HG02623 (cell line): ENCODE results near the gene FAM222B.
"Not testable (repeated sequence)": the region's sequence is repeated elsewhere in the genome, so short reads cannot be mapped to it uniquely, and the experiment has no call there.

Experiments used
- ATAC-seq: cut with Tn5 transposase; IDR thresholded peaks from one replicate; pipeline ENCODE4 v1.9.1; 2021; ENCODE audit warnings: moderate library complexity; ENCODE audit not compliant: unreplicated experiment

The FAM222B gene

DNA sequence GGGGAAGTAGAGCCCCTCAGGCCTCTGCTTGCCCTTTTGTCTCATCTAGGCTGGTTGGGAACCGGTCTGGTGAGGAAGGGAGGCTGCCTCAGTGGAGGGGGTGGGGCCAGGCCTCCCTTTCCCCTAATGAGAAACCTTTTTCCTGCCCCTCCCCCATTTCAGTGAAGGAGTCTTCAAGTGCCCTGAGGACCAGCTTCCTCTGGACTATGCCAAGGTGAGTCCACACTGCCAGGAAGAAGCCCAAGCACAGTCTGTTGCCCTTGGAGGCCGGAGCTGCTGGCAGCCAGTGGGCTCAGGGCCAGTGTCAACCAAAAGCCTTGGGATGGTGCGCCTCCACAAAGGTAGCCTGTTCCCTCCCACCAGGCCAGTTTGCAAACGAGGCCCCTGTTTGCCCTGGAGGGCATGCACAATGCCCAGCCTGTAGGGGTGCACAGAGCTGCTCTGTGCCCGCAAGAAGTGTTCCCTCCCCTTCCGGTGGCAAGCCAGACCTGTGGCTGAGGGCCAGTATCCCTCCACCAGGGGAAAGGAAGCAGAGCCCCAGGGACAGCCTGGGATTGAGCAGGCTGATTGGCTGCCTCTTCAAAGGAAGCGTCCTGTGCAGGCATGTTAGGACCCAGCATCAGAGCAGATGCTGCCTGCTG lies 95.4 kb downstream of the FAM222B start:
- no peak for ATAC-seq

DNA sequence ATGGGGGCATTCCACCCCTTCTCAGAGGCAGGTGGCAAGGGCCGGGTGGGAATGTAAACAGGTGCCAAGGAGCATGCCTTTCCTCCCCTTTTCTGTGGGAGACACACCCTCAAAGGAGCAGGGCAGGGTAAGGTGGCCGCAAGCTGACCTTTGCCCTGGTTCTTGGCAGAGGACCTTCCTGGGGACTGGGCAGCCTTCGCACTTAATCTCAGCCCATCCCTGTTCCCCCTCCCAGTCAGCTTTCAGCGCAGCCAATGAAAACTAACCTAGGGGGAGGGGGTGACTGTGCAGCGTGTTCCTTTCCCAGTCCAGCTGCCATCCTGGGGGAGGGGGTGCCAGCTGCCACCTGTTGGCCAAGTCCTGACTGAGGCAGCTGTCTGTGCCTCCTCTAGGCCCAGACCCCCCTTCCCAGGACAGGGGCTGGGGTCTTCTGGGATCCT lies 96.0 kb downstream of the FAM222B start:
- ATAC-seq: no peak

DNA sequence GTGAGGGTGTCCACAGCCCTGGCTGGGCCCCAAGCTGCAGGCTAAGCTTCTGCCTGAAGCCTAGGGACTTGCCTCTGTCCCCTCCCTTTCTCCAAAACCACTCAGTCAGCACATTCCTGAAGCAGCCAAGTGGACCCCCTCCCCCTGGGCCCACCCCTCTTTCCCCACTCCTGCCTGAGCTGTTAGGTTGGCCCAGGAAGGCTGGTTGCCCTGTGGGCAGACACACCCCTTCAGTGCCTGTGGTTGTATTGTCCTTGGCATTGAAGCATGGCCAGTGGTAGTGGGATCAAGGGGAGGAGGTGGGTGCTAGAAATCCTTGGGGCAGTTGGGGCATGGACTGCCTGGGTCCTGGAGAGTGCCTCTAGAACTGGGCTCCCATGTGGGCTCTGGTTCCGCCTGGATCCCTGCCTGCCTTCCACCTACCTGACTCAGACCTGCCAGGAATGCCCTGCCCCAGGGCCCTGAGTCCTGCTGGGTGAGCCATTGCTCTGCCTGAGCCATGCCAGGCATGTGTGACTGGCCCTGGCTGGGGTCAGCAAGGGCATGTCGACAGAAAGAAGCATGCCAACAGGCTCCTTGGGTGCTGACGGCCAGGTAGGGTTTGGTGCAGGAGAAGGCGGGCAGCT lies 96.7 kb downstream of the FAM222B start:
- no peak for ATAC-seq

DNA sequence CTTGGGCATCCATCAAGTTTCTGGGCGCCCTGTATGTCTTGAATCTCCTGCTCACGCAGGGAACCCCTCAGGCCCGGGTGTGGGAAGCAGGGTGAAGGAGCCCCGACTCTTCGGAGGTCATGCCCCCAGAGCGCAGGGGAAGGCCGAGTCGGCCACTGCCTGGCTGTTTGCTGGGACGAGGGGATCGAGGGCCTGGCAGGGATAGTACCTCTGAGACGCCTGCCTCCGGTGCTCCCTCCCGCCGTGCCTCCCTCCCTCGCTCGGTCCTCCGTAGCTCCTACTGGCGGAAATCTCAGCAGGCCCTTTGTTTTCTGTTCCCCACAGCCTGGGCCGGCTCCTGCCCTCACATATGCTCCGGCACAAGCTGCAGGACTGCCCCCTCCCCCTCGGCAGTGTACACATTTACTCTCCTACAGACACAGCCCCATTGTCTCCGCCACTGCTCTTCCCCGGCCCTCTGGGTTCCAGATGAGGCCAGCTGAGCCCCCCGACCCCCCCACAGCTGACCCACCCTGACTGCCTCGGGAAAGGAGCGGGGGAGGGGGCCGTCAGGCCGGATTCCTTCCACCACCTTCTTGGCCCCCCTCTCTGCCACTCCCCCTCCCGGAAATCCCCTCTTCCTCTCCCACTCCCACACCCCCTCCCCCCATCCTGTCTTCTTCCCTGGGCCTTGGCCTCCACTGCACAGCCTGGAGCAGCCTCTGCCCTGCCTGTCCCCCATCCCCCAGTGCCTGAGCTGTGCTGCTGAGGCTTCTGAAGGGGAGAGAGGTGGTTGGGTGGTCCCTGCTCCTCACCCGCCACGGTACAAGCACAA lies 97.4 kb downstream of the FAM222B start:
- no peak for ATAC-seq

DNA sequence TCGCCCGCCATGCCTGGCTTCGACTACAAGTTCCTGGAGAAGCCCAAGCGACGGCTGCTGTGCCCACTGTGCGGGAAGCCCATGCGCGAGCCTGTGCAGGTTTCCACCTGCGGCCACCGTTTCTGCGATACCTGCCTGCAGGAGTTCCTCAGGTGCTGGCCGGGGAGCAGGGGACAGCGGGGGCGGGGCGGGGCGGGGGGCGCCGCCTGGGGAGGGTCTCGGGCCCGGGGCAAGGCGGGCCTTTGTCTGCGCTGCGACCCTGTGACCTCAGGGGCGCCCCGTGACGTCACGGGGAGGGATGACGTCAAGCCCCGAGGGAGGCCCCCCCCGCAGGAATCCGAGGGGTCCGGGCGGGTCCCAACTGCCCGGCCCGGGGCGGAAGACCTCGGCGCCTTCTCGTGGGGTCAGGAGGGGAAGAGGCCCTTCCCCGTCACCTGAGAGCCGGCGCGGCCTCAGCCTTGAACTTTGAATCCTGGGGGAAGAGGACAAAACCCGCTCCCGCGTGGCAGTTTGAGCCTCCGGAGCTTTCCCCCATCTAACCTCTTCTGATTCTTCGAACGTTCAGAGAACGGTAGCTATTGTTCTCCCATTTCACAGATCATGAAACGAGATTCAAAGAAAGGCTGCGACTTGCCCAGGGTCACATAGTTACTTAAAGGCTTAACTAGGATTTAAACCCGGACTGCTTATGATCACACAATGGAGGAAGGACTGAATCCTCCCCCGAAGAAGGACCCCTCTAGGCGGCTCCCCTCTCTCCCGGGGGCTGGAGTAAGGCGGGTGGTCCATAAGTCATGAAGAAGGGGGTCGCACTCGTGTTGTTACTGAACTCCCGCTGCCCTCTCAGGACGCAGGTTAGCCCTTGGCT lies 98.3 kb downstream of the FAM222B start:
- ATAC-seq: peak; percentile 17

DNA sequence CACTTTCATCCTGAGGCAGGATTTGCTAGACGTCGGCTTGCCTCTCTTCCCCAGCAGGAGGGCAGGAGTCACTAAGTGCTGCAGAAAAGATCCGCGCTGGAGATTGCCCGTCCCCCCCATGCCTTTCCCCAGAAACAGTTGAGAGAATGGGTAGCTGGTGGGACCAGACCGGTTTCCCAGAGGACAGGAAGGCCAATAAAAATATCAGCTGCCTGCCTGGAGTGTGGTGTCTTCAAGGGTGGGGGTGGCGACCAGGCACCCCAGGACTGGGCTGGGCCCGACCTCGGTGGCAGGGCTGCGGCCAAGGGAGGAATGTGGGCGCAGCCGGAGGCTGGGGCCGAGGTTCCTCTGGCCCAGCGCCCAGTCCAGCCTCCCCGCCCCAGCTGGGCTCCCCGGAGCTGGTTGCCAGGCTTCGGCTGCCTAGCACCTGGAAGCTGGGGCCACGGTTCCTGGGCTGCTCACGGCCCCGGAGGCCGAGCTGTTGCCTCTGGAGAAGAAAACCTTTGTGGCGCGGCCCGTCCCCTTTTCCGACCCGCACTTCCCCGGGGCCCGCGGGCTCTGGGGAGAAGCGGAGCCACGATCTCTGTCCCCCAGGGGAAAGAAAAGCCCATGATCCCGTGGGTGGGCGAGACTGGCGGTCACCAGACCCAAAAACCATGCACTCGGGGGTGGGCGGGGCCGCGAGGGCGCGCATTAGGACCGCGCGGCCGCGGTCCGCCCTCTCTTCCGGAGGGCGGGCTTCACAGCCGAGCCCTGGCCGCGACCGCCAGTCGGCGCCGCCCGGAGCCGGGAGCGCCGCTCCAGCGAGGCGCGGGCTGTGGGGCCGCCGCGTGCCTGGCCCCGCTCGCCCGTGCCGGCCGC lies 99.1 kb downstream of the FAM222B start, which contains the start of gene TRAF4:
TSS of gene TRAF4 (plus strand) at position 769 of the 861 bp plus-strand sequence. CDS start 102 bp downstream, outside the sequence.
- peak; percentile 59 for ATAC-seq

DNA sequence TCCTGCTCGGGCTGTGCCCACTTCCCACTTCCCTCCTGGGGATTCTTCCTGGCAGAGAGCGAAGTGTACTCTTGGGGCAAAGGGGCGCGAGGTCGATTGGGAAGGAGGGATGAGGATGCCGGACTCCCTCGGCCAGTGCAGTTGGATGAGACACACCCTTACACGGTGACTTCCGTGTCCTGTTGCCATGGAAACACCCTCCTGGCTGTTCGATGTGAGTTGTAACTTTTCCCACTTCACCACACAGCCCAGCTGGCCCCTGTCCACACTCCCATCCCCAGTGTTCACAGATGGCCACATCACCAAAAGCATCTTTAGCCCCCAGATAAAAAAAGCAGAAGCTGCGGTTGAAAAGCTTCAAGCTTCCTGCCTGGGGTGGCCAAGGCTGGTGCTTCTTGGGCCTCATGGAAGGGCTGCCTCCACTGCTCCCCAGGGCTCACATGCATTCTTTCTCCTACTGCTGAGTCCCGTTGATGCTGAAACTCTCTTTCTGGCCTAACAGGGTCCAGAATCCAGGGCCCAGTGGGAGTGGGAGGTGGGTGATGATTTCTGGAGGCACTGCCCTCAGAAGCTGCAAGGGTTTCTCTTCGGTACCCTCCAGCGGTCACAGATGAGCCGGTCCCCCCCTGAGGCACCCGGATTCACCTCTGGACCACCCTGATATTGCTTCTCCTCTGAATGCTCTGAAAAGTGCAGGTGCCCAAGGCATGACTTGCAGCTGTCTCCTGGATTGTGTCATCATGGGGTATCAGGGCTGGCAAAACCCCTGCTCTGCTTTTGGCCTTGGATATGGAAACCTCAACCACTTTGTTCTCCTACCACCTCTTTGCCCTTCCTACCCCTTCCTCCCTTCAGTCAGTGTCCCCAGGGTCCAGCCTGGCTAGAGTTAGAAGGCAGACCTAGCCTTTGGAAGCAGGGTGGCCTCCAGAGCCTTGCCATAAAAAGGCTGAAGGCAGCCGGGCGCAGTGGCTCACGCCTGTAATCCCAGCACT lies 100.9 kb downstream of the FAM222B start:
- no peak for ATAC-seq

DNA sequence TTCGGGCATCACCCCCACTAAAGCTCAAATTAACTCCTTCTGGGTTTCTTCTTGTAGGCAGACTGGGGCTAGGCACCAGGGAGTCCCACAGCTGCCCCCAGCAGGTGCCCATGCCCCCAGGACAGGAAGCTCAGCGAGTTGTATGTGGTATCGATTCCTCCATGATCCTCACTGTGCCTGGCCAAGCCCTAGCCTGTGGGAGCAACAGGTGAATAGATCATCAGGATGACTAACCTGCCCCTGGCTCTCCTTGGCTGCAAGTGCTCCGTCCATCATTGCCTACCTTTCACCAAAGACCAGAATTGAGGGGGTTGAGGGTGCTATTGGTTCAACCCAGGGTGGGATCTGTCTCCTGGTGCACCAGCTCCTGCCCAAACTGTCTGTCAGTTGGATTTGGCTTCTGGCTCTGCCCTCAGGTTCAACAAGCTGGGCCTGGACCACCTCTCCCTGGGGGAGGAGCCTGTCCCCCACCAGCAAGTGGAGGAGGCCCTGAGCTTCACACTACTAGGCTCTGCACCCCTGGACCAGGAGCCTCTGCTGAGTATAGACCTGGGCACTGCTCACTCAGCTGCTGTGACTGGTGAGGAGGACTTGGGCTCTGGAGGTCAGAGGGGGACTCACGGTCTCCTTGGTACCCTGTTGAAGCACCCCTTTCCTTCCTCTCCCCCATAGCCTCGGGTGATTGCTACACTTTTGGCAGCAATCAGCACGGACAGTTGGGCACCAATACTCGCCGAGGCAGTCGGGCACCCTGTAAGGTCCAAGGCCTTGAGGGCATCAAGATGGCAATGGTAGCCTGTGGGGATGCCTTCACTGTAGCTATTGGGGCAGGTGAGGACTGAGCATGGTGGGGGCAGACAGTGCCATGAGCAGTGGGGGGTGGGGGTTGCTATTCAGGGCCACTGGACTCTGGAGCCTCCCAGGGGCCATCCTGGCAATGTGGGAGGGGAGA lies 101.9 kb downstream of the FAM222B start:
- no peak for ATAC-seq

DNA sequence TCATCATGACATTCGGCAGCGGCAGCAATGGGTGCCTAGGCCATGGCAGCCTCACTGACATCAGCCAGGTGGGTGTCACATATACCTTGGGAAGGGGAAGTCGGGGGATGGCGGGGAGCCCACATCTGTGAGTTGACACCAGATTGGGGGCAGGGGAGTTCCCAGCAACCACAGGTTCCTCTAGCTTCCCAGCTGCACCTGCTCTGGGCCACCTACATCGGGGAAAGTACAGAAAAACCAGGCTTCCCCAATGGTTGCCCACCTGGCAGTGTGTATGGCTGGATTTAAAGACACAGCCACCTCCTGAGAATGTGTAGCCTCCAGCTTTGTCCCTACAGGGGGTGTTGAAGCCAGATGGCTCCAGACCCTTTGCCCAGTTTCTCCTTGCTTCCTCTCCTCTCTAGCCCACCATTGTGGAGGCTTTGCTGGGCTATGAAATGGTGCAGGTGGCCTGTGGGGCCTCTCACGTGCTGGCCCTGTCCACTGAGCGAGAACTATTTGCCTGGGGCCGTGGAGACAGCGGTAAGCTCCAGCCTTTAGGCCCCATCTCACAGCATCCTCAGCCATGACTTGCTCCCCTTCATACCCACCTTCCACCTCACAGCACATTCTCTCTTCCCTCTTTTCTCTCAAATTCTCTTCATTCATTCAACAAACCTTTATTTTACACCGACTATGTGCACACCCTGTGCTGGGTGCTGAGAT lies 103.8 kb downstream of the FAM222B start:
- no peak for ATAC-seq

DNA sequence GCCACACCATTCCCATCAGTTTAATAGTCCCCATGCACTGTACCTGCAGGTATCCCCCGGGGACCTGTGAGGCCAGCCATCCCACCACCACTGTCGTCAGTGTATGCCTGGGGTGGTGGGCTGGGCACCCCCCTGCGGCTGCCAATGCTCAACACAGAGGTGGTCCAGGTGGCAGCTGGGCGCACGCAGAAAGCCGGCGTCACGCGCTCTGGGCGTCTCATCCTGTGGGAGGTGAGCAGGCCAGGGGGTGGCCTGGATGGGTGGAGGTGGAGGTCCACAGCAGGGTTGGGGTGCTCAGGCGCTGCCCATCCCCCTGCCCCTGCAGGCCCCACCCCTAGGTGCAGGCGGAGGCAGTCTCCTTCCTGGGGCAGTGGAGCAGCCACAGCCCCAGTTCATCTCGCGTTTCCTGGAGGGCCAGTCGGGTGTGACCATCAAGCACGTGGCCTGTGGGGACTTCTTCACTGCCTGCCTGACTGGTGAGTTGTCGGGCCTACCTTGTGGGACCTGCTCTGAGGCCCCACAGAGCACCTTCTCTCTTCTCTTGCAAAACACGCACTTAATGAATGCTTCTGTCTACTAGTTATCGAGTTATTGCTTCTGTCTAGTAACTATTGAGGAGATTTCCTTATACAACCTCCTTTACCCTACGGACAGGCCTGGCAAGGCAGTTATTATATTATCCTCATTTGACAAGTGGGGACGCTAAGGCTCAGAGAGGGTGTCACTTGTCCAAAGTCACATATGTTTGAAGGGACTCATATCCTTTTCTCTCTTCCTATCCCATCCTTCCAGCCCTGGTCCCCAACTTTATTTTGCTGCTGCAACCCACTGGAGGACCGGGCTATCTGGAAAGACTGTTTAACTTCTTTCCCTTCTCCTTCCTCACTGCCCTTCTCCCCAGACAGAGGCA lies 104.6 kb downstream of the FAM222B start:
- ATAC-seq: peak; percentile 59

DNA sequence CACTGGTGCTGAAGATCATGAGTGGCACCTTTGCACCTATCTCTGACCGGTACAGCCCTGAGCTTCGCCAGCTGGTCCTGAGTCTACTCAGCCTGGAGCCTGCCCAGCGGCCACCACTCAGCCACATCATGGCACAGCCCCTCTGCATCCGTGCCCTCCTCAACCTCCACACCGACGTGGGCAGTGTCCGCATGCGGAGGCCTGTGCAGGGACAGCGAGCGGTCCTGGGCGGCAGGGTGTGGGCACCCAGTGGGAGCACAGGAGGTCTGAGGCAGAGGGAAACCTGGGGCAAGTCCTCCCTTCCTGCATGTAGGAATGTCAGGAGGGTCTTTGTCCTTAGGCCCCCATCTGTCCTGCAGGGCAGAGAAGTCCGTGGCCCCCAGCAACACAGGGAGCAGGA lies 105.3 kb downstream of the FAM222B start:
- no peak for ATAC-seq

DNA sequence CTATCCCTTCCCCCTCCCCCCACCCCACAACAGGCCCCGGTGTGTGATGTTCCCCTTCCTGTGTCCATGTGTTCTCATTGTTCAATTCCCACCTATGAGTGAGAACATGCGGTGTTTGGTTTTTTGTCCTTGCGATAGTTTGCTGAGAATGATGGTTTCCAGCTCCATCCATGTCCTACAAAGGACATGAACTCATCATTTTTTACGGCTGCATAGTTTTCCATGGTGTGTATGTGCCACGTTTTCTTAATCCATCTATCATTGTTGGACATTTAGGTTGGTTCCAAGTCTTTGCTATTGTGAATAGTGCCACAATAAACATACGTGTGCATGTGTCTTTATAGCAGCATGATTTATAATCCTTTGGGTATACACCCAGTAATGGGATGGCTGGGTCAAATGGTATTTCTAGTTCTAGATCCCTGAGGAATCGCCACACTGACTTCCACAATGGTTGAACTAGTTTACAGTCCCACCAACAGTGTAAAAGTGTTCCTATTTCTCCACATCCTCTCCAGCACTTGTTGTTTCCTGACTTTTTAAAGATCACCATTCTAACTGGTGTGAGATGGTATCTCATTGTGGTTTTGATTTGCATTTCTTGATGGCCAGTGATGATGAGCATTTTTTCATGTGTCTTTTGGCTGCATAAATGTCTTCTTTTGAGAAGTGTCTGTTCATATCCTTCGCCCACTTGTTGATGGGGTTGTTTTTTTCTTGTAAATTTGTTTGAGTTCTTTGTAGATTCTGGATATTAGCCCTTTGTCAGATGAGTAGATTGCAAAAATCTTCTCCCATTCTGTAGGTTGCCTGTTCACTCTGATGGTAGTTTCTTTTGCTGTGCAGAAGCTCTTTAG lies 106.4 kb downstream of the FAM222B start:
- not testable (repeated sequence) for ATAC-seq

DNA sequence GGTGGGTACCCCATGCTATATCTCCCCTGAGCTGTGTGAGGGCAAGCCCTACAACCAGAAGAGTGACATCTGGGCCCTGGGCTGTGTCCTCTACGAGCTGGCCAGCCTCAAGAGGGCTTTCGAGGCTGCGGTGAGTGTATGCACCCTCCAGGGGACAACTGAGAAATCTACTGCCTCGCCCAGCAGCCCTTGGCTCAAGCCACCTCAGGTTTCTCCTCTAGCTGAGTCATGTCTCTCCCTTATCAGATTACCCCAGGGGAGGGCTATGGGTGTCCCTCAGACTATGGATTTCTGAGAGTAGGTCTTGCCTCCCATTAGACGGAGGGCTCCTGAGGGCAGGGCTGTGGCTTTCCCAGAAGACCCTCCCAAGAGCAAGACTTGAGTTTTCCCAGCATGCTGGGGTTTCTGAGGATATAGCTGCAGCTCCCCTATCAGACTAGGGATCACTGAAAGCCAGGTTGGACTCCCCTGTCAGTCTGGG lies 107.3 kb downstream of the FAM222B start:
- no peak for ATAC-seq

DNA sequence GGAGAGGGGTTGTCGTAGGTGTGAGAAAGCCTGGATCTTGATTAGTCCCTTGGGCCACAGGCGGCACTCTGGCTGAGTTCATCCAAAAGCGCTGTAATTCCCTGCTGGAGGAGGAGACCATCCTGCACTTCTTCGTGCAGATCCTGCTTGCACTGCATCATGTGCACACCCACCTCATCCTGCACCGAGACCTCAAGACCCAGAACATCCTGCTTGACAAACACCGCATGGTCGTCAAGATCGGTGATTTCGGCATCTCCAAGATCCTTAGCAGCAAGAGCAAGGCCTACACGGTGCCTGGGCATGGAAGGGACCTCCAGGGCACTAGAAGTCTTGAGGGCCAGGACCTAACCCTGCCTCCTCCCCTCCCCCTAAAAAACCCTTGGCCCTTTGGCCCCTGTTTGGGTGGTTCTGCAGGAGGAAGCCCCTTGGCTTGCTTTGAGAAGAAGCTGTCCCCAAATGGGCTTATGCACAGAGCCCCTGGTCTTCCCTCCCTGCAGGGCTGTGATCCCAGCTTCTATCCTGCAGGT lies 107.8 kb downstream of the FAM222B start:
- ATAC-seq: no peak

DNA sequence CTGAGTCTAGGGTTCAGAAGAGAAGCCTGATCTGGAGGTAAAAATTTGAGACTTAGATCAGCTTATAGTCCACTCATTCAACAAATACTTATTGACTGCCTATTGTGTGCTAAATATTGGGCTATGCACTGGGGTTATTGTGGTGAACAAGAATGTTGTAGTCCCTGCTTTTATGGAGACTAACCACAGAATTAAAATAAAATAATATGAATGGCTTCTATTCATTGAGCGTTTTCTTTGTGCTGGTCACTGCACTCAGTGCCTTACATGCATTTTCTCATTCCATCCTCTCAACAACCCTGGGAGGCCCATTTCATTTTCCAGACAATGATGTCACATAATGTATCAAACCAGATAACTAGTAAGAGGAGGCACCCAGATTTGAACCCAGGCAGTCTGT lies 109.2 kb downstream of the FAM222B start:
- ATAC-seq: no peak
